Right lobe of liver (tissue), 6 donors: Measurements from ENCODE around the gene MUS81. TPM values are rescaled to one million over a fixed set of nuclear protein-coding genes. Genes with fewer than 3 reads are reported as not detected.

Source experiments
- ATAC-seq, 4 donors: fragments of 200-7000 bp; cut with Tn5 transposase; one replicate each; pipeline ENCODE4 v1.9.1; 2020; ENCODE audit warnings: mild to moderate bottlenecking in 4 of 4, moderate library complexity in 4 of 4
- DNase-seq, 3 donors: peaks; one replicate each; pipeline ENCODE4 v3.0.0-alpha.2; 2020
- H3K27ac ChIP-seq, 3 donors: fragments of 200-600 bp; one replicate each; pipeline ENCODE4 v1.8.0; 2022
- H3K27me3 ChIP-seq, 2 donors: fragments of 200-600 bp; one replicate each; pipeline ENCODE4 v1.8.0; 2022
- H3K36me3 ChIP-seq, 4 donors: fragments of 200-600 bp; sonication (generic) in 1 of 4; one replicate each; pipeline versions ENCODE4 v1.5.1 to v1.8.0; 2017 to 2022; ENCODE audit warnings: control low read depth in 1 of 4
- H3K4me1 ChIP-seq, 4 donors: fragments of 200-600 bp; sonication (generic) in 1 of 4; one replicate each; pipeline versions ENCODE4 v1.5.1 to v1.8.0; 2017 to 2022; ENCODE audit warnings: control low read depth in 1 of 4
- H3K4me3 ChIP-seq, 3 donors: fragments of 200-600 bp; one replicate each; pipeline ENCODE4 v1.8.0; 2022
- H3K9me3 ChIP-seq, 4 donors: fragments of 200-600 bp; sonication (generic) in 1 of 4; one replicate each; pipeline versions ENCODE4 v1.5.1 to v1.8.0; 2017 to 2022; ENCODE audit warnings: control low read depth in 1 of 4
- CTCF ChIP-seq, 4 donors: fragments of 200-600 bp in 3 of 4; fragments of 450-650 bp in 1 of 4; IDR thresholded peaks; one replicate each; pipeline versions ENCODE4 v1.5.1 to v1.8.0; 2016 to 2022; ENCODE audit warnings: antibody characterized with exemption in 4 of 4, mild to moderate bottlenecking in 2 of 4
- POLR2A ChIP-seq: fragments of 450-650 bp; IDR thresholded peaks from one replicate; pipeline ENCODE4 v1.6.1; 2017; ENCODE audit warnings: antibody characterized with exemption, mild to moderate bottlenecking
- WGBS: methylation state at CpG from one replicate; pipeline ENCODE4 v1.1.6; 2018; ENCODE audit warnings: low coverage, low lambda C conversion rate; ENCODE audit not compliant: insufficient coverage; ENCODE audit errors: missing lambda C conversion rate; 5-methylcytosine and 5-hydroxymethylcytosine counted together
- intact Hi-C, 2 donors: fragments of 100-400 bp; cut with DNase I; formaldehyde crosslinking; loops; one replicate each; pipeline versions ENCODE4 v1.11.2 to v1.14.1; 2022
- total RNA-seq, 6 experiments: library from RNA; depleted of rRNA in 2 of 6; stranded (reverse); fragments of >200 nt in 2 of 6; fragmentation: NEBNext Ultra II Directional in 3 of 6; extraction: Animal tissue kit (Norgen Biotek cat#: 25700) in 3 of 6; gene quantifications; one replicate each; pipeline versions ENCODE4 v1.1.0 to v1.2.4, GENCODE V29; 2016 to 2023
- donor health status: DM: no; HTN: yes; CAD: no.
- donor health status: DM: no; HTN: no; CAD: no.
- donor health status: DM: no; HTN: no; CAD: no.
- donor health status: DM: no; HTN: yes; CAD: no.
- donor health status: DM: no; HTN: yes; CAD: no.

MUS81 gene
- total RNA-seq, 6 experiments from 2014 or later = 14.0 to 25.6 (median 19.7) TPM

DNA sequence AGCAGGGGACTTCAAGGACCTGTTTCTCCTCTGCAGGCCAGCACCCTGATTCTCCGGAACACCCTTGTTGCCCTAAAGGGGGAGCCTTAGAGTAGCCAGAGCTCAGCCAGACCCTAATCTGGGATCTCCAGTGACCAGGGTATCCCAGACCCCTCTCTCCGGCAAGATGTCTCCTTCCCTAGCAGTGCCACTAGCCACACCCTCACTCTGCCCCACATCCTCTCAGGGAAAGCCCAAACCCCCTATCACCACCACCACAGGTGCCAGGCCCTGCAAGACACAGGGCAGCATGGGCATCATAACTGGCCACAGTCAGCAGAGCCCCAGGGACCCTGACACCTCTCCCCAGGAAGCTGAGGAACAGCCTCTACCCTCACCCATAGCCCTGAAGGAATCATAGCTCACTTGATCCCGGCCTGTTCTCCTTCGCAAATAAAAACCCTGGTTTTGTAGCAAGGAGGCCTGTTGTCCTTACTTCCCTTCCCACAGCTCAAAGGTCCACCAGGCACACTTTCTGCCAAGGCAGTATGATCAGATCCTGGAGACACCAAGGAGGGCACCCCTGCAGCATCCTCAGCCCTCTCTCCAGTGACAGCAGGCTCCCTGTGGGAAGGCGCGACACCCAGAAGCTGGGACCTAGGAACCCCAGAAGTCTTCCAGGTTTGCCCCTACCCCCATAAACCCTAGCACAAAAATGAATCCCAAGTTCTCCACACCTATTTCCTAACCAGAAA, 6.8 kb upstream of the MUS81 start:
- DNase-seq = no peak
- Histone ChIP-seq H3K27me3 (no peaks in the 10 kb centered on the region), H3K4me1 (peaks cover 0 to 9% (median 4%) of the 10 kb centered on the region in 4 donors), H3K36me3 (peaks cover 6 to 38% (median 21%) of the 10 kb centered on the region in 4 donors), H3K9me3 (no peaks in the 10 kb centered on the region), H3K4me3 (no peak overlapping the region), H3K27ac (no peak overlapping the region)
- intact Hi-C loops = no loop called here
- no peak for TF ChIP-seq CTCF (IDR thresholded peaks at IDR 0.05)
- no peak for TF ChIP-seq POLR2A
- WGBS = 100% methylated on average over 2 of the region's 6 CpGs
- ATAC-seq = no peak

GRCh38 chr11:65854161-65854592, 6.1 kb upstream of the MUS81 start:
- Histone ChIP-seq H3K4me3 (no peak overlapping the region), H3K36me3 (peaks cover 6 to 38% (median 21%) of the 10 kb centered on the region in 4 donors), H3K4me1 (peaks cover 0 to 16% (median 4%) of the 10 kb centered on the region in 4 donors), H3K27ac (no peak overlapping the region), H3K27me3 (no peaks in the 10 kb centered on the region), H3K9me3 (no peaks in the 10 kb centered on the region)
- no peak for ATAC-seq
- 87% methylated on average over 3 of the region's 4 CpGs for WGBS
- intact Hi-C loops = no loop called here
- TF ChIP-seq POLR2A = no peak
- no peak for TF ChIP-seq CTCF (IDR thresholded peaks at IDR 0.05)
- DNase-seq = no peak

GRCh38 chr11:65854852-65855837, 5.1 kb upstream of the MUS81 start:
- Histone ChIP-seq H3K27me3 (no peaks in the 10 kb centered on the region), H3K4me3 (no peak overlapping the region), H3K9me3 (no peaks in the 10 kb centered on the region), H3K4me1 (peaks cover 0 to 17% (median 4%) of the 10 kb centered on the region in 4 donors), H3K36me3 (peaks cover 6 to 38% (median 21%) of the 10 kb centered on the region in 4 donors), H3K27ac (no peak overlapping the region)
- ATAC-seq (no peak), DNase-seq (peak in 2 of 3 donors; percentile 6 to 53)
- 78% methylated on average over 3 of the region's 15 CpGs for WGBS
- intact Hi-C loops = no loop called here
- TF ChIP-seq POLR2A (no peak), CTCF (IDR thresholded peaks at IDR 0.05) (no peak)

DNA sequence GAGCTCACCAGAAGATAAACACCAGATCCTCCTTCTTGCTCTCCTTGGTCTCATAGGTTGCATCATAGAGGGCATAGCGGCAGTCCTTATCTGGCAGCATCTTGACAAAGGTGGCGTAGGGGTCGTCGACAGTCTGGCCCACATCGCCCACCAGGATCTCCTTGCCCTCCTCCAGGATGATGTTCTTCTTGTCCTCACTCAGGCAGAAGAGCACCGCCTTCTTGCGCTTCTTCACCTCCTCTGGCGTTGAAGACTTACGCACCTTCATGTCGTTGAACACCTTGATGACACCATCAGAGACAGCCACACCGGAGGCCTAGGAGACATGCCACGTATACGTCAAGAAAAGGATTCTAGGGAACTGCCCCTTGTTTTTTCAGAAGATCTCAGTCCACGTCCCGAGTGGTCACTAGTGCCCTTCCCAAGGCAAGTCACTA, 4.3 kb upstream of the MUS81 start:
- H3K4me3 ChIP-seq = peak overlapping the region in 2 of 3 donors; percentile 86 to 97
- H3K36me3 ChIP-seq = peaks cover 6 to 38% (median 21%) of the 10 kb centered on the region in 4 donors
- H3K27ac ChIP-seq = no peak overlapping the region
- H3K27me3 ChIP-seq = no peaks in the 10 kb centered on the region
- ATAC-seq (no peak), DNase-seq (no peak)
- TF ChIP-seq CTCF (IDR thresholded peaks at IDR 0.05) (no peak), POLR2A (no peak)
- intact Hi-C loops = no loop called here
- 84% methylated on average over 9 of the region's 15 CpGs for WGBS
- peaks cover 0 to 17% (median 4%) of the 10 kb centered on the region in 4 donors for H3K4me1 ChIP-seq
- no peaks in the 10 kb centered on the region for H3K9me3 ChIP-seq
